T-cell (primary cell): Measurements from ENCODE around the gene RBKS. TPM values are rescaled to one million over a fixed set of nuclear protein-coding genes. Genes with fewer than 3 reads are reported as not detected.

Experiments used
- ATAC-seq, 4 experiments: fragments of 200-7000 bp in 3 of 4; fragments of 150-1000 bp in 1 of 4; cut with Tn5 transposase; replicated peaks in 1 of 4; 1 replicate in 3 of 4; 2 replicates in 1 of 4; pipeline ENCODE4 v1.10.0; 2021; ENCODE audit warnings: moderate library complexity in 3 of 4, mild to moderate bottlenecking in 2 of 4, moderate number of reproducible peaks in 1 of 4
- CTCF ChIA-PET, 2 donors: fragments of 300-600 bp; sonication (Branson Sonifier 250); formaldehyde crosslinking; loops; one replicate each; lab custom pipeline; 2022; ENCODE audit warnings: antibody characterized with exemption in 2 of 2; lab: Charles Lee
- POLR2A ChIA-PET, 2 donors: fragments of 300-600 bp; sonication (Branson Sonifier 250); formaldehyde crosslinking; loops; one replicate each; lab custom pipeline; 2022; ENCODE audit warnings: antibody characterized with exemption in 2 of 2; lab: Charles Lee
- DNase-seq, 35 experiments: peaks; one replicate each; pipeline versions ENCODE4 v3.0.0 to v3.0.0-alpha.2; 2013 to 2023
- H3K27ac ChIP-seq: one replicate; pipeline ENCODE4 v1.5.1; 2013; ENCODE audit warnings: low read length
- H3K27me3 ChIP-seq, 2 experiments: replicated peaks in 1 of 2; 1 replicate in 1 of 2; 2 replicates in 1 of 2; pipeline versions ENCODE4 v1.6.1 to v1.7.0; 2013; ENCODE audit warnings: low read length in 1 of 2, mixed read lengths in 1 of 2; ENCODE audit not compliant: control insufficient read depth in 2 of 2, insufficient read depth in 2 of 2; ENCODE audit errors: extremely low read depth in 1 of 2
- H3K36me3 ChIP-seq, 2 donors: 1 replicate in 1 of 2; 2 replicates in 1 of 2; pipeline versions ENCODE4 v1.6.1 to v1.7.0; 2013; ENCODE audit warnings: low read length in 1 of 2; ENCODE audit not compliant: control insufficient read depth in 2 of 2, insufficient read depth in 1 of 2; ENCODE audit errors: extremely low read depth in 1 of 2
- H3K4me1 ChIP-seq, 2 experiments: 1 replicate in 1 of 2; 2 replicates in 1 of 2; pipeline versions ENCODE4 v1.6.1 to v1.7.0; 2013; ENCODE audit warnings: low read length in 2 of 2, mixed read lengths in 1 of 2; ENCODE audit not compliant: insufficient read depth in 2 of 2, control insufficient read depth in 1 of 2; ENCODE audit errors: extremely low read depth in 1 of 2
- H3K4me3 ChIP-seq, 2 donors: 1 replicate in 1 of 2; 2 replicates in 1 of 2; pipeline versions ENCODE4 v1.5.1 to v1.7.0; 2013; ENCODE audit warnings: mild to moderate bottlenecking in 2 of 2, low read length in 1 of 2, moderate library complexity in 1 of 2; ENCODE audit not compliant: control insufficient read depth in 1 of 2; ENCODE audit errors: extremely low read depth in 1 of 2
- H3K9me3 ChIP-seq: 2 replicates; pipeline ENCODE4 v1.7.0; 2013
- H3K27ac Mint-ChIP-seq, 2 donors: one replicate each; pipeline ENCODE4 v1.8.0; 2020 to 2021; ENCODE audit warnings: mild to moderate bottlenecking in 2 of 2, mixed read lengths in 2 of 2
- H3K27me3 Mint-ChIP-seq, 2 donors: one replicate each; pipeline ENCODE4 v1.8.0; 2021 to 2022; ENCODE audit warnings: mixed read lengths in 2 of 2
- H3K36me3 Mint-ChIP-seq: one replicate; pipeline ENCODE4 v1.8.0; 2021; ENCODE audit warnings: mixed read lengths
- H3K4me1 Mint-ChIP-seq, 3 donors: one replicate each; pipeline ENCODE4 v1.8.0; 2020 to 2022; ENCODE audit warnings: mixed read lengths in 3 of 3, mild to moderate bottlenecking in 1 of 3
- H3K4me3 Mint-ChIP-seq, 3 donors: one replicate each; pipeline ENCODE4 v1.8.0; 2020 to 2022; ENCODE audit warnings: mild to moderate bottlenecking in 3 of 3, mixed read lengths in 3 of 3, moderate library complexity in 3 of 3
- H3K9me3 Mint-ChIP-seq, 3 donors: one replicate each; pipeline ENCODE4 v1.8.0; 2020 to 2022; ENCODE audit warnings: mixed read lengths in 3 of 3
- WGBS: methylation state at CpG from one replicate; pipeline ENCODE4 v1.1.5; 2013; ENCODE audit warnings: missing lambda C conversion rate; ENCODE audit not compliant: insufficient coverage; 5-methylcytosine and 5-hydroxymethylcytosine counted together
- total RNA-seq, 35 experiments: library from RNA in 6 of 35; stranded (reverse) in 6 of 35; fragments of 120-200 nt in 1 of 35; gene quantifications; one replicate each; pipeline versions ENCODE4 v1.2.1 to v1.2.4 and lab custom pipeline; 2013 to 2026

Gene RBKS
- total RNA-seq, 5 donors from 2014 or later (not counting 1 experiment from before 2014, with no cell fraction given): 1.1 to 6.7 (median 1.5) TPM

DNA sequence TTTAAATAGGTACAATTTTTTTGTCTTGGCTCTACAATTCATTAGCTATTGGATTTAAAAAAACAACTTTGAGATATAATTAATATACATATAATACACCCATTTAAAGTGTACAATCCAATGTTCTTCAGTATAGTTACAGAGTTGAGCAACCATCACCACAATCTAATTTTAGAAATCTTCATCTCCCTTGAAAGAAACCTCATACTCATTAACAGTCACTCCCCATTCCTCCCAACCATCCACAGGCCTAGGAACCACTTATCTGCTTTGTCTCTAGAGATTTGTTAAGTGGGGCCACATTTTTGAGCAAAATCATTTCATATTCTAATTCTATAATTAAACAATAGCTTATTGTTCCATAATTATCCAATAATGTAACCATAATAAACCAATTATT, 86.0 kb downstream of the RBKS start:
- no peaks in the 10 kb centered on the region for H3K27me3 ChIP-seq
- H3K27ac ChIP-seq: no peak overlapping the region
- H3K9me3 Mint-ChIP-seq: no peaks in the 10 kb centered on the region
- H3K27ac Mint-ChIP-seq: no peak overlapping the region
- no peak for ATAC-seq
- DNase-seq: no peak
- no peak overlapping the region for H3K4me3 Mint-ChIP-seq
- no peaks in the 10 kb centered on the region for H3K36me3 ChIP-seq
- H3K9me3 ChIP-seq: no peaks in the 10 kb centered on the region
- no peaks in the 10 kb centered on the region for H3K36me3 Mint-ChIP-seq
- no peak overlapping the region for H3K4me3 ChIP-seq
- no peaks in the 10 kb centered on the region for H3K4me1 Mint-ChIP-seq
- ChIA-PET CTCF (no interaction called here), POLR2A (no interaction called here)
- H3K27me3 Mint-ChIP-seq: no peaks in the 10 kb centered on the region
- no peaks in the 10 kb centered on the region for H3K4me1 ChIP-seq

DNA sequence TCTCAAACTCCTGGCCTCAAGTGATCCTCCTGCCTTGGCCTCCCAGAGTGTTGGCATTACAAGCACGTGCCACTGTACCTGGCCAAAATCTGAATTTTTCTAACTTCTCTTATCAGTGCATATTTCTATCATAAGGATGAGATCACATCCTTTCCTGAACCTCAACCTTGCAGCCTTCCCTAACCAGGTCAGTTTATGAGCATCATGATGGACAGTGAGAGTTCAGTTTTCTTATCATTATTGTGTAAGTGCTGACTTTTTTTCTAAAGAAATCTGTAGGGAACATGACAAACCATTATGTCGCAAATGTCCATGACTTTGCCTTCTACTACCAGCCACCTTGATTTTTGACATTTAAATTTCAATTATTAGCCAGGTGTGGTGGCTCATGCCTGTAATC, 87.1 kb downstream of the RBKS start:
- H3K27ac Mint-ChIP-seq: no peak overlapping the region
- no peak overlapping the region for H3K27ac ChIP-seq
- no peaks in the 10 kb centered on the region for H3K4me1 Mint-ChIP-seq
- CTCF ChIA-PET: no interaction called here
- ATAC-seq (no peak), DNase-seq (no peak)
- no CpG with 5 or more reads among the region's 2 CpGs for WGBS
- no peaks in the 10 kb centered on the region for H3K9me3 Mint-ChIP-seq
- POLR2A ChIA-PET: no interaction called here
- no peaks in the 10 kb centered on the region for H3K36me3 ChIP-seq
- H3K36me3 Mint-ChIP-seq: no peaks in the 10 kb centered on the region
- no peak overlapping the region for H3K4me3 ChIP-seq
- no peaks in the 10 kb centered on the region for H3K4me1 ChIP-seq
- H3K4me3 Mint-ChIP-seq: no peak overlapping the region
- H3K27me3 ChIP-seq: no peaks in the 10 kb centered on the region
- no peaks in the 10 kb centered on the region for H3K27me3 Mint-ChIP-seq
- no peaks in the 10 kb centered on the region for H3K9me3 ChIP-seq

DNA sequence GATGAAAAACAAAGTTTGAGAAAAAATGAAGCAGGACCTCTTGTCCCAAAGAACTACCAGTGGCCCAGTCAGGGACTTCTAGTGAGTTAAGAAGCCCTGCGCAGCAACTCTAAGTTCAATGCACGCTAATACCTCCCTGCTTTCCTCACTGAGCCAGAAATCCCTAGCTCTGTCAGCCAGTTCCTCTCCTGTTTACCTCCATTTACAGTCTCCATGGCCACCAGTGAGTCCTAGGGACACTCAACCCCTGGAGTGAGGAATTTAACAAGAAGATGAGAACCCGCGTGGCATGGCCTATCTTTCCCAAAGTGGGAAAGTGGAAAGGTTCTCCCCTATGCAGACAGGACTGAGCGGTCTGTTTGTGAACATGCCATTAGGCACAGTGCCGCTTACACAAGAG, 87.6 kb downstream of the RBKS start:
- Mint-ChIP-seq H3K4me1 (no peaks in the 10 kb centered on the region), H3K36me3 (peaks cover 4% of the 10 kb centered on the region), H3K27me3 (no peaks in the 10 kb centered on the region), H3K27ac (no peak overlapping the region), H3K4me3 (no peak overlapping the region), H3K9me3 (no peaks in the 10 kb centered on the region)
- Histone ChIP-seq H3K27ac (no peak overlapping the region), H3K36me3 (no peaks in the 10 kb centered on the region), H3K27me3 (no peaks in the 10 kb centered on the region), H3K4me1 (no peaks in the 10 kb centered on the region), H3K9me3 (no peaks in the 10 kb centered on the region), H3K4me3 (no peak overlapping the region)
- 90% methylated on average over 2 of the region's 6 CpGs for WGBS
- POLR2A ChIA-PET: no interaction called here
- ATAC-seq (no peak), DNase-seq (no peak)
- CTCF ChIA-PET: no interaction called here

DNA sequence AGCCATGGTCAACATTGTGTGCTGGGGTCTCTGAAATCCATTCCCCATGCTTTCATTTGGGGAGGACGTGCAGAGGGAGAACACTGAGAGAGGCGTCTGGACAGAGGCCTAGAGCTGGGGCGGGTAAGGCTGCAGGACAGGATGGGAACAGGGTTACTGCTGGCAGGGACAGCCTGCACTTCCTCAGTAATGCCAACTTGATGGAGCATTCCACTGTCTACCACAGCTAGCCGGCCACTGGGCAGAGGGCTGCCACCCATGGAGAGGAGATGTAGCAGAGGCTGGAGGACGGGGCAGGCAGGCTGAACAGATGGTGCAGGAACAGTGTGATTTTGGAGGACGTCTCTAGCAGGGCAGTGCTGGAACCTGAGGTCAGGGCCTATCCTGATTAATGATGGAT, 89.3 kb downstream of the RBKS start:
- ChIA-PET CTCF (no interaction called here), POLR2A (no interaction called here)
- Mint-ChIP-seq H3K4me3 (no peak overlapping the region), H3K36me3 (peaks cover 4% of the 10 kb centered on the region), H3K9me3 (no peaks in the 10 kb centered on the region), H3K4me1 (no peaks in the 10 kb centered on the region), H3K27ac (no peak overlapping the region), H3K27me3 (no peaks in the 10 kb centered on the region)
- Histone ChIP-seq H3K27me3 (no peaks in the 10 kb centered on the region), H3K27ac (no peak overlapping the region), H3K4me3 (no peak overlapping the region), H3K9me3 (no peaks in the 10 kb centered on the region), H3K4me1 (no peaks in the 10 kb centered on the region), H3K36me3 (no peaks in the 10 kb centered on the region)
- 92% methylated on average over 2 of the region's 6 CpGs for WGBS
- ATAC-seq (no peak), DNase-seq (no peak)

DNA sequence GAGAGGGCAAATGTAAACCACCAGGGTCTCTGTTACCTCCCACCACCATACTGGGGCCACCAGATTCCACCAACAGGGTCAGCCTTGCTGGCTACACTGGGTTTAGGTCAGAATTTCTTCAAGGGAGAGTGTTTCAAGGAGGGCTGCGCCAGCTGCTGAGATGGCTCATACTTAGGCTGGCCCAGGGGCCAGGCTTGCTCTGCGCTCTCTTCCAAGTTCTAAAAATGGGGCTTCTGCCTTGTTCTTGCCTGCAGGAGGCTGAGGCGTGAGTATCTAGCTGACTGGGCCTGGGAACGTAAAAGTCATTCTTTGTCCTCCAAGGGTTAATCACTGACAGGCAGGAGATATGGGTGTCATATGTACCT, 90.6 kb downstream of the RBKS start:
- Mint-ChIP-seq H3K4me3 (no peak overlapping the region), H3K27me3 (no peaks in the 10 kb centered on the region), H3K9me3 (no peaks in the 10 kb centered on the region), H3K36me3 (peaks cover 4% of the 10 kb centered on the region), H3K27ac (no peak overlapping the region), H3K4me1 (no peaks in the 10 kb centered on the region)
- H3K27me3 ChIP-seq: no peaks in the 10 kb centered on the region
- H3K9me3 ChIP-seq: no peaks in the 10 kb centered on the region
- H3K27ac ChIP-seq: no peak overlapping the region
- 100% methylated on average over 2 of the region's 4 CpGs for WGBS
- no peak for DNase-seq
- no peaks in the 10 kb centered on the region for H3K4me1 ChIP-seq
- no peaks in the 10 kb centered on the region for H3K36me3 ChIP-seq
- POLR2A ChIA-PET: no interaction called here
- no peak for ATAC-seq
- CTCF ChIA-PET: no interaction called here
- H3K4me3 ChIP-seq: no peak overlapping the region

DNA sequence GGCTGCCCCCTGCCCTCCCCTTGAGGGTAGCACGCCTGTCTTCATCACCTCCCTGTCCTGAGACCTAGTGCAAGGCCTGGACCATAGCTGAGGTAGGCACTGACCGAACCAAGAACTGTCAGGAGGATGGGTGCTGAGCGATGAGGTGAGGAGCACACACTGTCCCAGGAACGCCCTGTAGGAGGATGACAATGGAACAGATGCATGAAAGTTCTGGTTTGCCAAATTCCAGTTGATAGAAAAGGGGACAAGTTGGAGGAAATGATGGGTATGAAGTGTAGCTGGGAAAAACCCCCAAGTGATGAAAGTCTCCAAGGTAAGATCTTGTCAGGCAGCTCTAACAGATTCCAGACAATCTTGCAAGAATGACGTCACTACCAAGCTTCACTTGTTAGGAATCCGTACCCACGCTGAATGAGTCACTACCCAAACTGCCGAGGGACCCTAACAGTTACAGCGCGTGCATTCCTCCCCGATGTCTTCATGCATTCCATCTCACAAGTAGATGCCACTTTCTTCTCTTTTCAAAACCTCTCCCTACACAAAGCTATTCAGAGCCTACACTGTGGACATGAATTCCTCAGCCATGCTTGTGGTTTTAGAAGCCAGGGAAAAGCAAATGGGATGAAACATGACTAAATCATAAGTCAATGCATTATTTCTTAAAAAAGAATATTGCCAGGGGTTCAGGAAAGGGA, 91.1 kb downstream of the RBKS start:
- no peak overlapping the region for H3K27ac Mint-ChIP-seq
- no peaks in the 10 kb centered on the region for H3K9me3 Mint-ChIP-seq
- ATAC-seq: no peak
- no peaks in the 10 kb centered on the region for H3K27me3 ChIP-seq
- H3K27me3 Mint-ChIP-seq: no peaks in the 10 kb centered on the region
- no peaks in the 10 kb centered on the region for H3K4me1 Mint-ChIP-seq
- 92% methylated on average over 10 of the region's 11 CpGs for WGBS
- no peaks in the 10 kb centered on the region for H3K4me1 ChIP-seq
- peaks cover 4% of the 10 kb centered on the region for H3K36me3 Mint-ChIP-seq
- H3K27ac ChIP-seq: no peak overlapping the region
- no peak overlapping the region for H3K4me3 ChIP-seq
- H3K4me3 Mint-ChIP-seq: no peak overlapping the region
- no peak for DNase-seq
- CTCF ChIA-PET: no interaction called here
- H3K9me3 ChIP-seq: no peaks in the 10 kb centered on the region
- no peaks in the 10 kb centered on the region for H3K36me3 ChIP-seq
- POLR2A ChIA-PET: no interaction called here

DNA sequence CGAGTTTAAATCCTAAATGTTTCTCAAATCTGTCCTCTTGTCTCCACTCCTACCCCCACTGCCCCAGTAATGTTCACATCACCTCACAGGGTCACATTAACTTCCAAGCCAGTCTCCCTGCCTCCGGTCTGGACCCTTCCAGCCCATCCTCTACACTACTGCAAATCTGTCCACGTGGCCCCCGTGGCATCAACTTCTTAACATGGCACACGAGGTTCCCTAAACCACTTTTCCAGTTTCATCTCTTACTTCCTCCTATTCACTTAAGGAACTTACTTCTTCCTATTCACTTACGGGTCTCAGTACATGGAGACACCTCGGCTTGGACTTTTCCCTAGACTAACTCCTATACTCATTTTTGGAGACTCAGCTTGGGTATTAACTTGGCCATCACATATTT, 91.7 kb downstream of the RBKS start:
- no peaks in the 10 kb centered on the region for H3K4me1 Mint-ChIP-seq
- CTCF ChIA-PET: no interaction called here
- 80% methylated on average over 7 of the region's 7 CpGs for WGBS

More for the DNA sequence above, 91.7 kb downstream of the RBKS start:
- Mint-ChIP-seq H3K36me3 (peaks cover 4% of the 10 kb centered on the region), H3K27me3 (no peaks in the 10 kb centered on the region), H3K9me3 (no peaks in the 10 kb centered on the region), H3K27ac (no peak overlapping the region), H3K4me3 (no peak overlapping the region)
- POLR2A ChIA-PET: no interaction called here
- no peaks in the 10 kb centered on the region for H3K27me3 ChIP-seq
- H3K4me3 ChIP-seq: no peak overlapping the region
- no peaks in the 10 kb centered on the region for H3K9me3 ChIP-seq
- no peaks in the 10 kb centered on the region for H3K36me3 ChIP-seq
- no peak for DNase-seq
- H3K4me1 ChIP-seq: no peaks in the 10 kb centered on the region
- H3K27ac ChIP-seq: no peak overlapping the region
- ATAC-seq: no peak
